Epithelial cell of proximal tubule (primary cell): ENCODE measurements around the gene DIAPH1. TPM values are rescaled to one million over a fixed set of nuclear protein-coding genes. Genes with fewer than 3 reads are reported as not detected.
A peak's percentile ranks its signal among the peaks of the same experiment; 100 is the strongest.

ENCODE experiments used
- DNase-seq: peaks from one replicate; pipeline ENCODE4 v3.0.0-alpha.2; 2011; ENCODE audit warnings: low read depth
- H3K4me3 ChIP-seq: 2 replicates; pipeline ENCODE4 v1.5.1; 2011; ENCODE audit warnings: low read depth, mild to moderate bottlenecking, low read length
- CTCF ChIP-seq: conservative IDR thresholded peaks from 2 replicates; pipeline ENCODE4 v1.5.1; 2012; ENCODE audit warnings: low read depth, mild to moderate bottlenecking, low read length
- total RNA-seq: library from RNA; depleted of rRNA; stranded (reverse); fragments of >200 nt; gene quantifications from 2 replicates; pipeline ENCODE4 v1.2.3, GENCODE V29; 2015

Gene DIAPH1
- total RNA-seq, 1 donor from 2014 or later: 94.0 TPM

- TF ChIP-seq CTCF: peak; percentile 92
- peak; percentile 72 for DNase-seq
- H3K4me3 ChIP-seq: no peak overlapping the region
These were observed 61.1 kb downstream of the DIAPH1 start for GRCh38 chr5:141557681-141558136.

- no peak overlapping the region for H3K4me3 ChIP-seq
- TF ChIP-seq CTCF: no peak
- DNase-seq: no peak
These were observed 70.9 kb downstream of the DIAPH1 start for GRCh38 chr5:141547921-141548320.

- no peak overlapping the region for H3K4me3 ChIP-seq
- TF ChIP-seq CTCF: no peak
- DNase-seq: no peak
These were observed 71.3 kb downstream of the DIAPH1 start for GRCh38 chr5:141547488-141547887.

- H3K4me3 ChIP-seq: no peak overlapping the region
- DNase-seq: no peak
- no peak for TF ChIP-seq CTCF
These were observed 75.7 kb downstream of the DIAPH1 start for GRCh38 chr5:141543053-141543452.

GRCh38 chr5:141534492-141535213, 84.1 kb downstream of the DIAPH1 start:
- H3K4me3 ChIP-seq: no peak overlapping the region
- no peak for TF ChIP-seq CTCF

GRCh38 chr5:141533897-141534296, 84.9 kb downstream of the DIAPH1 start:
- TF ChIP-seq CTCF: no peak
- DNase-seq: no peak
- no peak overlapping the region for H3K4me3 ChIP-seq

More at GRCh38 chr5:141534492-141535213, 84.1 kb downstream of the DIAPH1 start:
- DNase-seq: no peak

- DNase-seq: no peak
These were observed 86.1 kb downstream of the DIAPH1 start for GRCh38 chr5:141532726-141533125.

More at GRCh38 chr5:141532726-141533125, 86.1 kb downstream of the DIAPH1 start:
- TF ChIP-seq CTCF: no peak
- H3K4me3 ChIP-seq: no peak overlapping the region
